GM23248 (cell line): Measurements from ENCODE around the gene TTC22.

Experiments used
- EZH2 ChIP-seq: fragments of 200-600 bp; sonication (generic); IDR thresholded peaks from 2 replicates; pipeline ENCODE4 v1.6.1; 2018; ENCODE audit warnings: antibody characterized with exemption, mild to moderate bottlenecking; ENCODE audit not compliant: insufficient read depth, poor library complexity, severe bottlenecking
- EZH2phosphoT487 ChIP-seq: fragments of 200-600 bp; sonication (generic); IDR thresholded peaks from 2 replicates; pipeline ENCODE4 v1.6.1; 2018; ENCODE audit warnings: antibody characterized with exemption, moderate library complexity, mild to moderate bottlenecking, low read depth; ENCODE audit not compliant: insufficient read depth

- TF ChIP-seq EZH2: no peak
- no peak for TF ChIP-seq EZH2phosphoT487
Observed at GRCh38 chr1:54825696-54826095, 24.6 kb upstream of the TTC22 start.
